ENCODE data around the gene FAM217B. TPM values are rescaled to one million over a fixed set of nuclear protein-coding genes. Genes with fewer than 3 reads are reported as not detected.

FAM217B gene
- total and polyA plus RNA-seq, 2 of the 8 experiments (the other 6 are each of a cell fraction or from before 2014, with no cell fraction given) = 5.4 to 28.5 TPM

- TF ChIP-seq, protein P1, sequence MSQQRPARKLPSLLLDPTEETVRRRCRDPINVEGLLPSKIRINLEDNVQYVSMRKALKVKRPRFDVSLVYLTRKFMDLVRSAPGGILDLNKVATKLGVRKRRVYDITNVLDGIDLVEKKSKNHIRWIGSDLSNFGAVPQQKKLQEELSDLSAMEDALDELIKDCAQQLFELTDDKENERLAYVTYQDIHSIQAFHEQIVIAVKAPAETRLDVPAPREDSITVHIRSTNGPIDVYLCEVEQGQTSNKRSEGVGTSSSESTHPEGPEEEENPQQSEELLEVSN (IDR thresholded peaks at IDR 0.05) = no peak
- TF ChIP-seq KDM5A (IDR thresholded peaks at IDR 0.05; ENCODE audit: low read length) = no peak
- TF ChIP-seq, protein P2, sequence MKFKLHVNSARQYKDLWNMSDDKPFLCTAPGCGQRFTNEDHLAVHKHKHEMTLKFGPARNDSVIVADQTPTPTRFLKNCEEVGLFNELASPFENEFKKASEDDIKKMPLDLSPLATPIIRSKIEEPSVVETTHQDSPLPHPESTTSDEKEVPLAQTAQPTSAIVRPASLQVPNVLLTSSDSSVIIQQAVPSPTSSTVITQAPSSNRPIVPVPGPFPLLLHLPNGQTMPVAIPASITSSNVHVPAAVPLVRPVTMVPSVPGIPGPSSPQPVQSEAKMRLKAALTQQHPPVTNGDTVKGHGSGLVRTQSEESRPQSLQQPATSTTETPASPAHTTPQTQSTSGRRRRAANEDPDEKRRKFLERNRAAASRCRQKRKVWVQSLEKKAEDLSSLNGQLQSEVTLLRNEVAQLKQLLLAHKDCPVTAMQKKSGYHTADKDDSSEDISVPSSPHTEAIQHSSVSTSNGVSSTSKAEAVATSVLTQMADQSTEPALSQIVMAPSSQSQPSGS (IDR thresholded peaks at IDR 0.05; ENCODE audit: low read length) = no peak
Observed at GRCh38 chr20:59932616-59933295, 7.4 kb upstream of the FAM217B start (continued).

Measured in H1 (cell line).